K562 (cell line): ENCODE results near the gene RIMKLB. TPM values are rescaled to one million over a fixed set of nuclear protein-coding genes. Genes with fewer than 3 reads are reported as not detected.
A peak's percentile ranks its signal among the peaks of the same experiment; 100 is the strongest.

Experiments
- ATAC-seq: fragments of 200-7000 bp; cut with Tn5 transposase; 3 replicates; pipeline ENCODE4 v1.9.1; 2020; ENCODE audit warnings: moderate library complexity
- BruUV-seq: library from RNA; stranded (reverse); fragments of 400-500 nt; replicated peaks from 2 replicates; lab custom pipeline; 2021; lab: Mats Ljungman, UMichigan
- CTCF ChIA-PET: fragments of 300-600 bp; formaldehyde crosslinking; extraction: SDS; loops from one replicate; lab custom pipeline; 2021; ENCODE audit warnings: low intra/inter-chr PET ratio; lab: Yijun Ruan, JAX
- POLR2A ChIA-PET: fragments of 300-600, 350-650 bp; sonication (Branson Sonifier 250); formaldehyde crosslinking; extraction: SDS; loops from one replicate; lab custom pipeline; 2021; ENCODE audit warnings: antibody characterized with exemption, inconsistent platforms; lab: Yijun Ruan, JAX
- DNase-seq, 4 experiments: peaks; one replicate each; pipeline versions ENCODE4 v3.0.0 to v3.0.0-alpha.2; 2011 to 2018; ENCODE audit warnings: low spot score in 3 of 4, mixed read lengths in 3 of 4; ENCODE audit errors: extremely low read depth in 1 of 4
- FAIRE-seq: peaks from 2 replicates; lab custom pipeline; 2011; peaks lifted over from hg19 to GRCh38; lab: Jason Lieb, UNC
- H2AFZ ChIP-seq: 2 replicates; pipeline ENCODE4 v1.6.0; 2011; ENCODE audit warnings: low read depth, low read length, control low read depth, inconsistent platforms
- H3K27ac ChIP-seq: fragments of 200-600 bp; 3 replicates; pipeline ENCODE4 v1.8.0; 2011; ENCODE audit warnings: low read depth, mild to moderate bottlenecking, control low read depth, inconsistent platforms, low read length, moderate library complexity, mixed read lengths; ENCODE audit errors: extremely low read depth
- H3K27me3 ChIP-seq, 2 experiments: fragments of 300-600 bp in 1 of 2; 2 replicates in 1 of 2; 3 replicates in 1 of 2; pipeline versions ENCODE4 v1.6.0 to v1.8.0; 2011; ENCODE audit warnings: inconsistent platforms in 2 of 2, low read length in 2 of 2, mild to moderate bottlenecking in 1 of 2, mixed read lengths in 1 of 2, moderate library complexity in 1 of 2; ENCODE audit not compliant: control insufficient read depth in 2 of 2, insufficient read depth in 2 of 2
- H3K36me3 ChIP-seq: fragments of 300-600 bp; 3 replicates; pipeline ENCODE4 v1.8.0; 2011; ENCODE audit warnings: mild to moderate bottlenecking, low read length, inconsistent platforms; ENCODE audit not compliant: control insufficient read depth, insufficient read depth
- H3K4me1 ChIP-seq, 2 experiments: fragments of 200-600 bp in 1 of 2; replicated peaks in 1 of 2; 2 replicates in 1 of 2; 3 replicates in 1 of 2; pipeline versions ENCODE4 v1.5.1 to v1.8.0; 2011; ENCODE audit warnings: inconsistent platforms in 2 of 2, low read length in 2 of 2, mild to moderate bottlenecking in 1 of 2, mixed read lengths in 1 of 2, moderate library complexity in 1 of 2; ENCODE audit not compliant: control insufficient read depth in 2 of 2, insufficient read depth in 2 of 2
- H3K4me2 ChIP-seq: 2 replicates; pipeline ENCODE4 v1.6.1; 2011; ENCODE audit warnings: low read length, control low read depth, inconsistent platforms, mixed read lengths; ENCODE audit not compliant: insufficient read depth
- H3K4me3 ChIP-seq: fragments of 200-600 bp; sonication (generic), shearing (Covaris generic); 2 replicates; pipeline ENCODE4 v1.5.1; 2016; ENCODE audit warnings: control low read depth, inconsistent platforms
- H3K79me2 ChIP-seq: fragments of 200-600 bp; 3 replicates; pipeline ENCODE4 v1.8.0; 2011; ENCODE audit warnings: low read length, inconsistent platforms; ENCODE audit not compliant: control insufficient read depth, insufficient read depth
- H3K9ac ChIP-seq, 2 experiments: 2 replicates each; pipeline versions ENCODE4 v1.6.0 to v1.6.1; 2011; ENCODE audit warnings: low read depth in 2 of 2, low read length in 2 of 2, control low read depth in 1 of 2, inconsistent platforms in 1 of 2, mild to moderate bottlenecking in 1 of 2, mixed read lengths in 1 of 2; ENCODE audit not compliant: insufficient read depth in 1 of 2
- H3K9me1 ChIP-seq: one replicate; pipeline ENCODE4 v1.6.0; 2011; ENCODE audit warnings: inconsistent platforms, mild to moderate bottlenecking, low read length, moderate library complexity; ENCODE audit not compliant: control insufficient read depth, insufficient read depth
- H3K9me3 ChIP-seq: replicated peaks from 2 replicates; pipeline ENCODE4 v1.5.1; 2011; ENCODE audit warnings: low read depth, low read length, inconsistent platforms; ENCODE audit not compliant: control insufficient read depth, insufficient read depth
- H4K20me1 ChIP-seq: replicated peaks from 2 replicates; pipeline ENCODE4 v1.6.1; 2011; ENCODE audit warnings: low read length, inconsistent platforms, mixed read lengths; ENCODE audit not compliant: control insufficient read depth, insufficient read depth
- DPF2 ChIP-seq: fragments of 450-650 bp; IDR thresholded peaks from 2 replicates; pipeline ENCODE4 v1.6.1; 2016
- HDAC1 ChIP-seq, 2 experiments: fragments of 450-650 bp; IDR thresholded peaks; 2 replicates each; pipeline ENCODE4 v1.6.1; 2016 to 2017; ENCODE audit warnings: inconsistent platforms in 1 of 2, mild to moderate bottlenecking in 1 of 2, moderate library complexity in 1 of 2
- SRF ChIP-seq, 2 experiments: fragments of 250-450, 450-650 bp in 1 of 2; sonication (Bioruptor Pico) in 1 of 2; sonication (generic) in 1 of 2; formaldehyde crosslinking; IDR thresholded peaks; 2 replicates each; pipeline versions ENCODE4 v1.5.0 to v1.5.1; 2020 to 2022; ENCODE audit warnings: mild to moderate bottlenecking in 1 of 2, missing genetic modification reagents in 1 of 2
- ZBTB40 ChIP-seq, 2 experiments: fragments of 450-650 bp in 1 of 2; sonication (generic) in 1 of 2; formaldehyde crosslinking in 1 of 2; IDR thresholded peaks; 2 replicates each; pipeline versions ENCODE4 v1.7.1 to v1.9.0; 2016 to 2022; ENCODE audit warnings: inconsistent platforms in 1 of 2, mild to moderate bottlenecking in 1 of 2, missing genetic modification reagents in 1 of 2
- ZNF212 ChIP-seq: fragments of 450-650 bp; formaldehyde crosslinking; IDR thresholded peaks from 2 replicates; pipeline ENCODE4 v1.4.0; 2020; ENCODE audit warnings: mild to moderate bottlenecking
- ZNF592 ChIP-seq: fragments of 450-650 bp; IDR thresholded peaks from 2 replicates; pipeline ENCODE4 v1.6.1; 2017; ENCODE audit warnings: antibody characterized with exemption, mild to moderate bottlenecking
- WGBS: fragments of 100-300 bp; shearing (Covaris generic); methylation state at CpG from one replicate; pipeline ENCODE4 v1.1.6; 2016; ENCODE audit warnings: low coverage, mixed read lengths; ENCODE audit not compliant: insufficient coverage; ENCODE audit errors: missing lambda C conversion rate; 5-methylcytosine and 5-hydroxymethylcytosine counted together
- in situ Hi-C: fragments of 300-500 bp; cut with MboI; formaldehyde crosslinking; loops from 4 replicates; pipeline ENCODE4 v1.15.0; 2018; ENCODE audit warnings: inconsistent platforms, mixed read lengths
- intact Hi-C: fragments of 100-400 bp; cut with micrococcal nuclease; formaldehyde crosslinking; loops from 2 replicates; pipeline ENCODE4 v1.14.2; 2022
- polyA plus RNA-seq, 8 experiments: library from polyadenylated mRNA; depleted of rRNA in 4 of 8; stranded (reverse) in 5 of 8; unstranded in 3 of 8; fragments of >200 nt; fragmentation: Nextera tagmentation in 2 of 8; fragmentation: Illumina TruSeq in 1 of 8; extraction: Ambion mirVana in 2 of 8; extraction: Trizol in 1 of 8; gene quantifications; 2 replicates each; pipeline versions ENCODE4 v1.2.1 to v1.2.3, GENCODE V29; 2011 to 2014; ENCODE audit warnings: inconsistent platforms in 1 of 8, missing spikeins in 1 of 8
- total RNA-seq, 7 experiments: library from RNA; depleted of rRNA in 6 of 7; stranded (reverse); fragments of >200 nt in 6 of 7; fragmentation: Illumina TruSeq in 2 of 7; extraction: Trizol in 2 of 7; gene quantifications; 2 replicates each; pipeline versions ENCODE4 v1.2.1 to v1.2.3, GENCODE V29; 2011 to 2021; ENCODE audit warnings: low replicate concordance in 1 of 7

Gene RIMKLB
- total and polyA plus RNA-seq, 9 of the 15 experiments (the other 6 are each of a cell fraction or from before 2014, with no cell fraction given), result 6.5 to 22.8 (median 17.2) TPM

- TF ChIP-seq ZNF592 (no peak), DPF2 (no peak), ZNF212 (CRISPR knock-in tag) (no peak), SRF (CRISPR knock-in tag; IDR thresholded peaks at IDR 0.05) (no peak)
These were observed 1.1 kb downstream of the RIMKLB start (continued) for GRCh38 chr12:8698879-8699278.

GRCh38 chr12:8699714-8700113 is 1.9 kb downstream of the RIMKLB start:
- peak overlapping the region; percentile 79 to 87; a peak in 3 of 4 replicates for H3K9ac ChIP-seq
- no peaks in the 10 kb centered on the region for H3K9me3 ChIP-seq
- H2AFZ ChIP-seq, result no peak overlapping the region
- ATAC-seq (0 out of 3 replicates have a peak, but pooled peaks have one; percentile 7), FAIRE-seq (peak; percentile 80), DNase-seq (peak; percentile 6 to 48 (median 20))
- peaks cover 60% of the 10 kb centered on the region for H3K79me2 ChIP-seq
- peak overlapping the region; percentile 58 for H3K4me2 ChIP-seq
- H4K20me1 ChIP-seq, result no peaks in the 10 kb centered on the region
- in situ Hi-C loops (loop anchor here (5.0 kb wide), 1 partner anchor 103 kb away; no protein-coding TSS in a partner anchor), intact Hi-C loops (no loop called here)
- CTCF ChIA-PET, result interaction anchor here (0.7 kb wide), 1 partner anchor 191 kb away, joined by 3 read pairs; no protein-coding TSS in a partner anchor
- peaks cover 13% of the 10 kb centered on the region; the same call in 2 of the 3 replicates for H3K36me3 ChIP-seq
- no TSS peak for BruUV-seq
- peak overlapping the region; percentile 15; the same call in 1 of the 3 replicates for H3K27ac ChIP-seq
- WGBS, result 2% methylated on average over 4 of the region's 4 CpGs
- H3K4me1 ChIP-seq, result peaks cover 8 to 10% of the 10 kb centered on the region in 2 experiments; a peak in 4 of 5 replicates
- H3K4me3 ChIP-seq, result peak overlapping the region; percentile 9; the same call in 1 of the 2 replicates
- H3K9me1 ChIP-seq, result no peaks in the 10 kb centered on the region
- POLR2A ChIA-PET, result interaction anchor here (1.0 kb wide), 1 partner anchor 9 kb away, joined by 5 read pairs; no protein-coding TSS in a partner anchor
- H3K27me3 ChIP-seq, result no peaks in the 10 kb centered on the region
- 0 out of 4 replicates have a peak, but pooled peaks of 1 of the 2 experiments have one; percentile 29 for TF ChIP-seq HDAC1 (IDR thresholded peaks at IDR 0.05)
- TF ChIP-seq ZBTB40 (IDR thresholded peaks at IDR 0.05), result 0 out of 2 replicates have a peak, but pooled peaks have one; percentile 9
- TF ChIP-seq ZBTB40 (CRISPR knock-in tag; IDR thresholded peaks at IDR 0.05), result no peak
